Measurements from ENCODE around the gene ABI2.

DNA sequence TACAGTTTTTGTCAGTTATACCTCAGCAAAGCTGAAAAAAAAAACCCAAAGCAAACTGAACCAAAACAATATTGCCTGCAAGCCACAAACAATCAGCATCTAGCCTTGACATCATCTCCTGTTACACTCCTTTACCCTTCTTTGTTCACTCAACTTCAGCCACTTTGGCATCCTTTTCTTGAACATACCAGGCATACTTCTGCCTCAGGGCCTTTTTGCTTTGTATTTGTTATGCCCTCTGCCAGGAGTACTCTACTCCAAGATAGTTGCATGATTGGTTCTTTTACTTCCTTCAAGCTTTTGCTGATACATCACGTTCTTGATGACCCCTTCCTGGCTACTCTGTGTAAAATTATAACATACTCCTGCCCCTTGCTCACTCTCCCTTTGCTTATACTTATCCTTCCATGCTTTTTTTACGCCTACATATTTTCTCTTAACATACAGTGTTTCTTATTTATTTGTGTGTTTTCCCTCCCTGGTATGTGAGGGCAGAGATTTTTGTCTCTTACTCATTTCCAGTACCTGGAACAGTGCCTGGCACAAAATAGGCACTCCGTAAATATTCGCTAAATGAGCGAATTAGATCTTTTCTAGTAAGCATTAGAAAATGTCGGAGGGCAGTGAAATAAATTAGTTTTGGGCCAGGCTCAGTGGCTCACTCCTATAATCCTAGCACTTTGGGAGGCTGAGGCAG, 12.7 kb downstream of the ABI2 start:
- TF ChIP-seq MAZ (IDR thresholded peaks at IDR 0.05; ENCODE audit: borderline replicate concordance, low read depth, low read length), result no peak
- no peak for TF ChIP-seq CTCF (conservative IDR thresholded peaks at IDR 0.05; ENCODE audit: low read depth, low read length)
- no peak for TF ChIP-seq USF2 (IDR thresholded peaks at IDR 0.05; ENCODE audit: low read depth, low read length)
- TF ChIP-seq RAD21 (IDR thresholded peaks at IDR 0.05; ENCODE audit: low read length), result no peak
- TF ChIP-seq BHLHE40 (IDR thresholded peaks at IDR 0.05; ENCODE audit: low read depth, low read length), result no peak; the same call in 1 of the 2 replicates
- TF ChIP-seq SMC3 (IDR thresholded peaks at IDR 0.05; ENCODE audit: low read depth, low read length), result no peak
- TF ChIP-seq POLR2A (IDR thresholded peaks at IDR 0.05; ENCODE audit: low read depth, low read length), result no peak
- no peak for TF ChIP-seq RCOR1 (IDR thresholded peaks at IDR 0.05; ENCODE audit: insufficient replicate concordance, low read length)
- peak; percentile 64 for TF ChIP-seq MAFK (IDR thresholded peaks at IDR 0.05; ENCODE audit: low read depth, low read length)
- TF ChIP-seq, protein P1, sequence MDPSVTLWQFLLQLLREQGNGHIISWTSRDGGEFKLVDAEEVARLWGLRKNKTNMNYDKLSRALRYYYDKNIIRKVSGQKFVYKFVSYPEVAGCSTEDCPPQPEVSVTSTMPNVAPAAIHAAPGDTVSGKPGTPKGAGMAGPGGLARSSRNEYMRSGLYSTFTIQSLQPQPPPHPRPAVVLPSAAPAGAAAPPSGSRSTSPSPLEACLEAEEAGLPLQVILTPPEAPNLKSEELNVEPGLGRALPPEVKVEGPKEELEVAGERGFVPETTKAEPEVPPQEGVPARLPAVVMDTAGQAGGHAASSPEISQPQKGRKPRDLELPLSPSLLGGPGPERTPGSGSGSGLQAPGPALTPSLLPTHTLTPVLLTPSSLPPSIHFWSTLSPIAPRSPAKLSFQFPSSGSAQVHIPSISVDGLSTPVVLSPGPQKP (IDR thresholded peaks at IDR 0.05; ENCODE audit: borderline replicate concordance, low read depth, low read length), result no peak
- TF ChIP-seq MXI1 (IDR thresholded peaks at IDR 0.05; ENCODE audit: borderline replicate concordance, low read depth, low read length), result no peak
- no peak for TF ChIP-seq CEBPB (IDR thresholded peaks at IDR 0.05; ENCODE audit: low read depth, low read length)
- no peak for TF ChIP-seq RFX5 (IDR thresholded peaks at IDR 0.05; ENCODE audit: low read depth, low read length)
- no peak for TF ChIP-seq CHD1 (IDR thresholded peaks at IDR 0.05; ENCODE audit: low read depth, low read length)
